GM12878 (cell line): ENCODE measurements around the gene NOP9. TPM values are rescaled to one million over a fixed set of nuclear protein-coding genes. Genes with fewer than 3 reads are reported as not detected.

ENCODE experiments used
- ATF7 ChIP-seq: fragments of 450-650 bp; IDR thresholded peaks from 2 replicates; pipeline ENCODE4 v1.6.1; 2016; ENCODE audit warnings: low read depth, mild to moderate bottlenecking
- CHD1 ChIP-seq: IDR thresholded peaks from 2 replicates; pipeline ENCODE4 v1.6.1; 2012; ENCODE audit warnings: low read depth, low read length, improper control_type of control experiment
- CHD4 ChIP-seq: fragments of 200-600 bp; sonication (generic); IDR thresholded peaks from 2 replicates; pipeline ENCODE4 v1.6.1; 2016; ENCODE audit warnings: mild to moderate bottlenecking
- E2F8 ChIP-seq: fragments of 450-650 bp; IDR thresholded peaks from 2 replicates; pipeline ENCODE4 v1.6.1; 2018; ENCODE audit warnings: mild to moderate bottlenecking, low read depth, moderate library complexity; ENCODE audit not compliant: partially characterized antibody
- ETV6 ChIP-seq, 2 experiments: fragments of 450-650 bp in 1 of 2; IDR thresholded peaks in 1 of 2; conservative IDR thresholded peaks in 1 of 2; 2 replicates each; pipeline ENCODE4 v1.6.1; 2014; ENCODE audit warnings: antibody characterized with exemption in 1 of 2, borderline replicate concordance in 1 of 2, low read depth in 1 of 2, mild to moderate bottlenecking in 1 of 2, moderate library complexity in 1 of 2
- EZH2 ChIP-seq: IDR thresholded peaks from 2 replicates; pipeline ENCODE4 v1.6.1; 2012; ENCODE audit warnings: low read depth, mild to moderate bottlenecking, control low read depth, inconsistent platforms, low read length, borderline replicate concordance; ENCODE audit not compliant: control insufficient read depth
- IKZF2 ChIP-seq, 2 experiments: fragments of 450-650 bp; IDR thresholded peaks; 2 replicates each; pipeline ENCODE4 v1.6.1; 2017; ENCODE audit warnings: mild to moderate bottlenecking in 2 of 2, moderate library complexity in 2 of 2
- MTA3 ChIP-seq: IDR thresholded peaks from 2 replicates; pipeline ENCODE4 v1.6.1; 2012; ENCODE audit warnings: low read length, inconsistent platforms, borderline replicate concordance
- RELB ChIP-seq: fragments of 450-650 bp; IDR thresholded peaks from 2 replicates; pipeline ENCODE4 v1.6.1; 2017; ENCODE audit warnings: low read depth, mild to moderate bottlenecking, moderate library complexity
- SIN3A ChIP-seq: IDR thresholded peaks from 2 replicates; pipeline ENCODE4 v1.6.1; 2012; ENCODE audit warnings: low read depth, low read length, improper control_type of control experiment
- SKIL ChIP-seq: fragments of 450-650 bp; IDR thresholded peaks from 2 replicates; pipeline ENCODE4 v1.6.1; 2017; ENCODE audit warnings: mild to moderate bottlenecking, low read depth, inconsistent platforms; ENCODE audit not compliant: poor library complexity, severe bottlenecking
- TCF7 ChIP-seq: IDR thresholded peaks from 2 replicates; pipeline ENCODE4 v1.6.1; 2014; ENCODE audit warnings: antibody characterized with exemption, borderline replicate concordance
- polyA plus RNA-seq, 11 experiments: library from polyadenylated mRNA; depleted of rRNA in 4 of 11; unstranded in 6 of 11; stranded (reverse) in 5 of 11; fragments of >200 nt; fragmentation: Nextera tagmentation in 4 of 11; fragmentation: Illumina TruSeq in 1 of 11; extraction: Ambion mirVana in 4 of 11; extraction: Trizol in 1 of 11; gene quantifications; 1 replicate in 1 of 11; 2 replicates in 10 of 11; pipeline versions ENCODE4 v1.2.1 to v1.2.3, GENCODE V29; 2011 to 2016; ENCODE audit warnings: inconsistent platforms in 2 of 11, missing spikeins in 2 of 11, low read depth in 1 of 11
- total RNA-seq, 4 experiments: library from RNA; depleted of rRNA in 3 of 4; stranded (reverse); fragments of >200 nt in 3 of 4; fragmentation: Illumina TruSeq in 1 of 4; extraction: Trizol in 1 of 4; gene quantifications; 2 replicates each; pipeline versions ENCODE4 v1.2.1 to v1.2.3, GENCODE V29; 2013 to 2021
- TF ChIP-seq, protein P1 (sequence below): fragments of 450-650 bp; IDR thresholded peaks from 2 replicates; pipeline ENCODE4 v1.6.1; 2018; ENCODE audit warnings: borderline replicate concordance, mild to moderate bottlenecking; ENCODE audit not compliant: partially characterized antibody
- TF ChIP-seq, protein P2 (sequence below), 3 experiments: IDR thresholded peaks in 2 of 3; conservative IDR thresholded peaks in 1 of 3; 2 replicates each; pipeline ENCODE4 v1.5.1; 2011; ENCODE audit warnings: low read depth in 3 of 3, low read length in 3 of 3, mild to moderate bottlenecking in 3 of 3, control low read depth in 2 of 3, moderate library complexity in 2 of 3, inconsistent platforms in 1 of 3, mixed read lengths in 1 of 3; ENCODE audit not compliant: control insufficient read depth in 2 of 3, insufficient read depth in 1 of 3; ENCODE audit errors: extremely low read depth in 1 of 3

Gene NOP9
- total and polyA plus RNA-seq, 10 of the 15 experiments (the other 5 are each of a cell fraction or from before 2014, with no cell fraction given), result 2.4 to 43.9 (median 20.3) TPM

DNA sequence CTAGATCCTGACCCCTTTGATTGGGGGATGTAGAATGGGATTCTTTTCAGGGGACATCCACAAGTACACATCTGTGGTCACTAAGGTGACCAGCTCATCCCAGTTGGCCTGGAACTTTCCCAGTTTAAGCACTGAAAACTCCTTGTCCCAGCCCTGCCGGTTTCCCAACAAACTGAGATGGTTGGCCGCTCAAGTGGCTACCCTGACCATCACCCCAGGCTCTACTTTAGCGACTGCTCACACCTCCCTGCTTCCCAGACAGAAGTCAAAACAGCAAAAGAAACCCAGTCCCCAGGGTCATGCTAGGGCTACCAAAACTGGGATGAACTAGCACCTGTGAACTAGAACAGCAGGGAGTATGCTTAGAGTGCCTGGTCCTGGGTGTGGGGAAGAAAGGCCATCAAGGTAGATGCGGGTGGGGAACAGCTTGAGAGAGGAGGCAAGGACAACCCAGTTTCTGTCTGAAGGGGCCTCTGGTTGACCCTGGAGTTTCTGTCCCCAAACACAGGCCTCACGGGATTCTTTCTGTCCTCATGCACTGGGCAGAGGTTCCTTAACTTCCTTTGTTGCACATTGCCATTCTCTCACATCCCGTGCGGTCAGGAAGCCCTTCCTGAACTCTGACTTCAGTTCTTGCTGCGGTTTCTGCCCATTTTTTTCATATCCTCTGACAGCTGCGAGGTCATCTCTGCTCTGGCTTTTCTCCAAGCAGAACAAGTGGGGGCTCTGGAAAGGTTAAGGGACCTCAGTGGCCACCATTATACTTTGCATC, 13.3 kb downstream of the NOP9 start (continued):
- no peak for TF ChIP-seq RELB
- no peak for TF ChIP-seq TCF7
- 0 out of 4 replicates have a peak, but pooled peaks of 1 of the 2 experiments have one; percentile 14 for TF ChIP-seq ETV6 (conservative IDR thresholded peaks at IDR 0.05 in 1 of 2, IDR thresholded peaks at IDR 0.05 in 1 of 2; ENCODE audit: borderline replicate concordance in 1 of 2, low read depth in 1 of 2)
- no peak for TF ChIP-seq EZH2
- TF ChIP-seq, protein P1, sequence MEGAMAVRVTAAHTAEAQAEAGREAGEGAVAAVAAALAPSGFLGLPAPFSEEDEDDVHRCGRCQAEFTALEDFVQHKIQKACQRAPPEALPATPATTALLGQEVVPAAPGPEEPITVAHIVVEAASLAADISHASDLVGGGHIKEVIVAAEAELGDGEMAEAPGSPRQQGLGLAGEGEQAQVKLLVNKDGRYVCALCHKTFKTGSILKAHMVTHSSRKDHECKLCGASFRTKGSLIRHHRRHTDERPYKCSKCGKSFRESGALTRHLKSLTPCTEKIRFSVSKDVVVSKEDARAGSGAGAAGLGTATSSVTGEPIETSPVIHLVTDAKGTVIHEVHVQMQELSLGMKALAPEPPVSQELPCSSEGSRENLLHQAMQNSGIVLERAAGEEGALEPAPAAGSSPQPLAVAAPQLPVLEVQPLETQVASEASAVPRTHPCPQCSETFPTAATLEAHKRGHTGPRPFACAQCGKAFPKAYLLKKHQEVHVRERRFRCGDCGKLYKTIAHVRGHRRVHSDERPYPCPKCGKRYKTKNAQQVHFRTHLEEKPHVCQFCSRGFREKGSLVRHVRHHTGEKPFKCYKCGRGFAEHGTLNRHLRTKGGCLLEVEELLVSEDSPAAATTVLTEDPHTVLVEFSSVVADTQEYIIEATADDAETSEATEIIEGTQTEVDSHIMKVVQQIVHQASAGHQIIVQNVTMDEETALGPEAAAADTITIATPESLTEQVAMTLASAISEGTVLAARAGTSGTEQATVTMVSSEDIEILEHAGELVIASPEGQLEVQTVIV, result no peak
- no peak for TF ChIP-seq CHD1
- no peak for TF ChIP-seq SIN3A
- TF ChIP-seq IKZF2 (IDR thresholded peaks at IDR 0.05), result peak in 1 of 2 experiments; percentile 48; a peak in 1 of 4 replicates
- TF ChIP-seq CHD4, result no peak
- no peak for TF ChIP-seq SKIL
- TF ChIP-seq E2F8, result no peak
- TF ChIP-seq, protein P2, sequence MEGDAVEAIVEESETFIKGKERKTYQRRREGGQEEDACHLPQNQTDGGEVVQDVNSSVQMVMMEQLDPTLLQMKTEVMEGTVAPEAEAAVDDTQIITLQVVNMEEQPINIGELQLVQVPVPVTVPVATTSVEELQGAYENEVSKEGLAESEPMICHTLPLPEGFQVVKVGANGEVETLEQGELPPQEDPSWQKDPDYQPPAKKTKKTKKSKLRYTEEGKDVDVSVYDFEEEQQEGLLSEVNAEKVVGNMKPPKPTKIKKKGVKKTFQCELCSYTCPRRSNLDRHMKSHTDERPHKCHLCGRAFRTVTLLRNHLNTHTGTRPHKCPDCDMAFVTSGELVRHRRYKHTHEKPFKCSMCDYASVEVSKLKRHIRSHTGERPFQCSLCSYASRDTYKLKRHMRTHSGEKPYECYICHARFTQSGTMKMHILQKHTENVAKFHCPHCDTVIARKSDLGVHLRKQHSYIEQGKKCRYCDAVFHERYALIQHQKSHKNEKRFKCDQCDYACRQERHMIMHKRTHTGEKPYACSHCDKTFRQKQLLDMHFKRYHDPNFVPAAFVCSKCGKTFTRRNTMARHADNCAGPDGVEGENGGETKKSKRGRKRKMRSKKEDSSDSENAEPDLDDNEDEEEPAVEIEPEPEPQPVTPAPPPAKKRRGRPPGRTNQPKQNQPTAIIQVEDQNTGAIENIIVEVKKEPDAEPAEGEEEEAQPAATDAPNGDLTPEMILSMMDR (IDR thresholded peaks at IDR 0.05 in 2 of 3, conservative IDR thresholded peaks at IDR 0.05 in 1 of 3; ENCODE audit: control insufficient read depth in 2 of 3, extremely low read depth in 1 of 3, insufficient read depth in 1 of 3, low read depth in 3 of 3, low read length in 3 of 3), result no peak
- peak; percentile 54; the same call in 1 of the 2 replicates for TF ChIP-seq MTA3
- no peak for TF ChIP-seq ATF7
